Measurements from ENCODE around the gene HES1.

Gene HES1

DNA sequence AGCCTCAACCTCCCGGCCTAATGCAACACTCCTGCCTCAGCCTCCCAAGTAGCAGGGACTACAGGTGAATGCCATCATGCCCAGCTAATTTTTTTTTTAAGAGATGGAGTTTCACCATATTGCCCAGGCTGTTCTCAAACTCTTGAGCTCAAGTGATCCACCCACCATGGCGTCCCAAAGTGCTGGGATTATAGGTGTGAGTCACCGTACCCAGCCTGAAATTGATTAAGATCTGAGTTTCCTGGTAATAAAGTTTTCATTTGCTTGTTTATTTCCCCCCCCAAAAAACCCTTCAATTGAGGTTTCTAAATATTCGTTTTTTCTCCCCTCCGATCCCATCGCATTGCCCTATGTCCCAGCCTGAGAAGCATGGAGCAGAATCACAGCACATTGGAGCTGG, 39.0 kb downstream of the HES1 start:
- no peak for DNase-seq

DNA sequence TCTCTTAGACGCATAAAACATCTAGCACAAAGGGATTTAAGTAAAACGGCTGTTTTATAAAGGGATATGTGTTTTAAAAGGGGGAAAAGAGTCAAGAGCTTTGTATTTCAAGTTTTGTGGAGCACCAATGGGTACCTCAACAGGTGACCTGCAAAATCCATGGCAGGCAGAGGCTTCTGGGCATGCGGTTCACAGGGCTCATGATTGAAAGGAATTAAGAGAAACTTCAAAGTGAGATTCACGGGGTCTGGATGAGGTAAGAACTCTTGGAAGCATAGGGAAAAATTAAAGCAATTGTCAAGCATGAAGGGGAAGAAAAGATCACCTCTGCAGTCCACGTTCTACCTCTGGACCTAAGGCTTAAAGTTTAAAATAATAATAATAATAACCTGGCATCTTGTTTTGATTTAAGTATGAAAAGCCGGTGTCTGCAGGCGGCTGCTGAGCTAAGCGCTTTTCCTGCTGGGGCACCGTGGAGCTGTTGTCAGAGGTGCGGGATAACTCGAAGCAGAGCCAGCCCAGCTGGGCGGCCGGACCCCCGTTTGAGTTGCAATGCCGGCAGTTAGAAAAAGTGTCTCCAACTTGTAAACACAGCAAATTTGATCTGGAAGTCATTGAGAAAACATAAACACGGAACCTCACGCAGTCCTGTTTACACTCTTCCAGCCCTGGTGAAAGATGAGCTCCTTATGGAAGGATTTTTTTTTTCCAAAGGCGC, 40.5 kb downstream of the HES1 start:
- DNase-seq: no peak

DNA sequence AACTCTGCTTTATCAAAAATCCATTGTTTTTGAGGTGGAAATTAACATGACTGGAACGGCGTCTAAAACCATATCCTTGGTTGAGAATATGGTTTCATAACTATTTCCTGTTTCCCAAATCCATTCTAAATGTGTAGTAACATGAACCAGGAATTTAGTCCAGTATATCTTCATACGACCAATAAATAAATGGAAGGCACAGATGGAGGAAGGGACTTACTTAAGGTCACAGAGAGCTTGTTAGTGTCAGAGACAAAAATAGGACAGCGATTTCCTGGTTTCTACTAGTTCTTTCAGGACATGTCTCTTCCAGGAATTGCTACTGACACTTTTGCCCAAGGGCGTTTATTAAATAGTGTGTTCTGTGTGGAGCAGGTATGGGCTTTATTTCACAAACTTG, 41.2 kb downstream of the HES1 start:
- DNase-seq: no peak

DNA sequence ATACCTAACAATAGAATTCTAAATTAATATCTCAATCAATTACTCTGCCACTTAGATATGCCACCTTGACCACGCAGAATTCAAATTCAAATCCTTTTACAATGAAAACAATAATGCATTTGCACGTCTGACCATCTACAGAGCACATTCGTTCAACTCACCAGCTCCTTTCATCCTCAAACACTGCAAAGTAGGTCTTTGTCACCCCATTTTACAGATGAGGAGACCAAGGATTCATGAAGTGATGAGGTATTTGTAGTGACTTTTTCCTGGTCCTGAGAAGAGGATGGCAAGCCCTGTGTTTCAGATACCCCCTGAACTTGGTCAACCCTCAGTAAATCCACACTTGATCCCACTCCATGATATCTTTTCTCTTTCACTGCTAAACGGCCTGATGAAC, 42.2 kb downstream of the HES1 start:
- DNase-seq: no peak

DNA sequence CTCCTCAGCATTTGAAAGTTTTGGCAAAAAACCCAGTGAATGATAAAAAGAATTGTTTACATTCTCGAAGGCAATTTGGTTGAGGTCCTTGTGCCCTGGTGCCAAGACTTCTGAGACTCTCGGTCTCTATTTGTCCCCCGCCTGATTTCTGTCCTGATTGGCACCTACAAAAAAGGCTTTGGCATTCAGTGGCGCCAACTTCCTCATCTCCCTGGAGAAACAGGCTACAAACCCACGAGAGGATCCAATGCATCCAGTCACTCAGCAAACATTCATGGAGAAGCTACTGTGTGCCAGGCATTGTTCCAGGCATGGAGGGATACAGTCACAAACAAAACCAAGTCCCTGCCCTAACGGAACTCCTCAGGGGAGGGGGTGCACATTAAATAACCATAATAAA, 42.7 kb downstream of the HES1 start:
- no peak for DNase-seq

DNA sequence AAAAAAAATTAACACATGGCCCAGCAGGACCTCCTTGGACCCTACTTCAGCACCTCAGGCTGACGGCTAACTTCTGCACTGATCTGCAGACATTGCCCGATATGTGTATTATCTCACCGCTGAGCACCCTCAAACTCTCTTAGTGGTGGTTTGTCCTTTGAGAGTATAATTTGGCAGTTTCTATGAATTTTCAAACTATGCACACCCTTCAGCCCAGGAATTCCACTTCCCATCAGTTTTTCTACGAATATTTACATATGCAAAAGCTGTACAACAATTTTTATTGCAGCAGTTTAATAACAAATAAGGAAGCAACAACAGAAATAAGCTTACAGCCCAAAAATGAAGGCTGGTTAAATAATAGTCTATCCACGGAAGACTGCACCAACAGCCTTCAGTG, 44.6 kb downstream of the HES1 start:
- DNase-seq: no peak

DNA sequence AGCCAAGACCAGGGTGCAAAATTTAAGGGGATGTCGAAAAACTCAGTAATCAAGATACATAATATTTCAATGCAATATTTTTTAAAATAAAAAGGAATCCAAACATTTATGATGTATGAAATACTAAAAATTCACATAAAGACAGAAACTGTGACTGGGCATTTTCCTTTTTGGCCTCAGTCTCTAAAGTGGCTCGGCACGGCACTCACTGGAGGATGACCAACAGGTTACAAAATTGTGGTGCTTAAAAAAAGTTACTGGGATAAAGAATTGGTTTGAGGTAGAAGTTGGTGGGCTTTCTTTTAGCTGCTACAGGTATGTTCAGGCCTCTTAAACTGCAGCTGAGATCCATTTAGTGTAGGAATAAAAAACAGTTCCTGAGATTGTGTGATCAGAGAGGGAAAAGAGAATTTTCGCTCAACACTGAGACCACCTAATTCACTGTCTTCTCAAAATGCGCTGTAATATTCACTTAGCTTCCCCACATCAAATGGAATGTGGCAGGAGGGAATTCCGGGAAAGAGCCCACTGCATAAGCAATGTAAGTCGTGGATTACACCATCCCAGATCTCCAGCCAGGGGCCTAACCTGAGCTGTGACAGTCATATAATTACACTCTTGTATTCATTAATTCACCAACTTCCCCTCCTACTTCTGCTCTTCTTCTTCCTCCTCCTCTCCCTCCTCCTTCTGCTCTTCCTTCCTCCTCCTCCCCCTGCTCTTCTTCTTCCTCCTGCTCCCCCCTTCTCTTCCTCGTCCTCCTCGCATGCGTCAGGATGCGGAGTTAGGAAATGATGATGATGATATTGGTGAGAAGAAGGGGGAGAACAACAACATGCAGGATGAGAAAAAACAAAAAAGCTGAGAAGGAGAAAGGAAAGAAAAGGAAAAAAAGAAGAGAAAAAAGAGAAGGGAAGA, 45.9 kb downstream of the HES1 start:
- no peak for DNase-seq

DNA sequence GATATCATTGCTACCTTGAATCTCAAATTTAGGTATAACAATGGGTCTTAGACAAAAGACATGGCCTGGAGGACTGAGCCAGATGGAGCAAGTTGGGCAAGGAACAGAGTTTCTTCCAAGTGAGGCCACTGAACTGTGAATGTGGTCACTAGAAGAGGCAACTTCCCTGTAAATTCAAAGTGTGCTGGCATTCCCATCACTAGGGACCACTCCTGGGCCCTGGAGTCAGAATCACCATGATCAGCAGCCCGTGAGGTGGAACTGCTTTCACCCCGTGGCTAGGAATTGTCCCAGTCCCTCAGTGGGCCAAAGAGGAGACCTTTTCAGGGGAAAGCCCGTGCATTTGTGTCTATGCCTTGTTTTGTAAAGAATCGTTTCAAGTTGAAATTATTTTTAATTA, 47.3 kb downstream of the HES1 start:
- no peak for DNase-seq

DNA sequence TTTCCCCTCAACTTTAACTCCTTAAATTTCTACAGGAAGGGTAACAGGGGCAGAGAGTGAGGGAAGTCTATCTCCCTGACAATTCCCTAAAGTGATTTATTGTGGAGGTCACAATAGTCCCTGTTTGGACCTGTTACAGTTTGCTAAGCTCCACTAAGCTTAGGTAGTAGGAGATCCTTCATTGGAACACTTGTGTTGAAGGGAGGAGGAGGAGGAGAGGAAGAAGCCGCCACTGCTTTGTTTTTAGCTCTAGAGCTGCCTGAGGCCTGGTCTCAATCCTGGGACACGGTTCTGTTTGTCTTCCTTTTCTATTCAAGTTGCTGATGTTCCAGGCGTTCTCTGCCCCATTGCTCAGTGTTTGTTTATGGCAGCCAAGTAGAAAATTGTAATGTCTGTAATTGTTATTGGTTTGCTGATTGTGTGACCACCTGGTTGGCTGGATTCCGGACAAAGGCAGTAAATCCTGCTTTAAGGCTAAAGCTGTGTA, 48.4 kb downstream of the HES1 start:
- DNase-seq: peak; percentile 75

DNA sequence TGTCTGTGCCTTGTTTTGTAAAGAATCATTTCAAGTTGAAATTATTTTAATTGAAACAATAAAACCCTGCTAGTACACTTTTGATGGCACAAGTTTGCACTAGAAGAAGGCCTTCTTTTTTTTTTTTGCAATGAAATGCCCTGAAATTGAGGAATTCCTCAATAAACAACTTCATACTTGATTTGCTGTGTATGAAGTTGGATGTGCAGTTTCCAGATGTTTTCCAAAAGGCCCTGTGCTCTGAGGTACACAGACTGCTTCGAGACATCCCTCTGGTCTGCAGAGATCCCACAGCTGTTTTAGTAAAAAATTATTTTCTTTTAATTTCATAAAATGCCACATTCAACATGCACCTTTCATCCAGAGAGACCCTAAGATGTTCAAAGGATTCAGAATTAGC, 48.9 kb downstream of the HES1 start:
- no peak for DNase-seq

DNA sequence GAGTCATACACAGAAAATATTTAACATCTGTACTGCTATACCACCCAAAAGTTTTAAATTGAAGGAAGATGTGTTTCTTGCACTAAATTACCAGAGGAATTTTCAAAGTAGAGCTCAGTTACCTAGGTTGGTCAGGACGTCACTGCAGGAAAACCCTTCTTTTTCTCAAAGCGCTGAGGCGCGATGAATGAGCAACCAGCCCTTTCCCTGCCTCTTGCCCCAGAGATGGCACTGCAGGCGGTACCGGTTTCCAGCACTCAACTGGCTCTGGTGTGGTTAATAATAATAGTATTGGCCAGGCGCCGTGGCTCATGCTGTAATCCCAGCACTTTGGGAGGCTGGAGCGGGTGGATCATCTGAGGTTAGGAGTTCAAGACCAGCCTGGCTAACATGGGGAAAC, 49.3 kb downstream of the HES1 start:
- DNase-seq: no peak

DNA sequence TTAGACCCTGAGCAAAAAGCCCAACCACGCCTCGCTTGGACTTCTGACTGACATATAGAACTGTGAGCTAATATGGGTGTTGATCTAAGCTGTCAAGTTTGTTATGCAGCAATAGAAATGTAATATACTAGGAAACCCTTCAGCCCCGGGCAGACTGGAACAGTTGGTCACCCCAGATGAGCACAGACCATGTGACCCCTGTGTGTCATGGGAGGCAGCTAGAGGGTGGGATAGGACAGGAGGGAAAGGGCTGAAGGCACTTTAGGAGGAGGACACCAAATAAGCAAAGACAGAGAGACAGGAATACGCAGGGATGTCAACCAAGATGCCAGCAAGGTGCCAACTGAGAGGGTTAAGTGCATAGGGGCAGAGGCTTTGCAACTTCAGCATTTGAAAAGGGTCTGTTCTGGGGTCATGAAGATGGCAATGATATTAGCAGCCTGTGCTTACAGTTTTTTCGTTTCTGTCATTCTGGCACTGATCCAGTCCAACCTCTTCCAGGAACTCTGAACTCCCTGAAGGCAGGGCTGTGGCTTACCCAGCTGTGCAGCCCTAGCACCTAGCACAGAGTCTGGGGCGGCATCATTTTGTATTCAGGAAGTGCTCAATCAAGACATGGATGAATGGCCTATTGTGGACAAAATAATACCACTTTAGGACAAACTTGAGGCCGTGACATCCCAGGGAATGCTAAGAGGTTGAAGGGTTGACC, 51.4 kb downstream of the HES1 start:
- no peak for DNase-seq
